AML-193 (cell line): Measurements from ENCODE around the gene PHACTR4.
A peak's percentile ranks its signal among the peaks of the same experiment; 100 is the strongest.
"Not testable (repeated sequence)": the region's sequence is repeated elsewhere in the genome, so short reads cannot be mapped to it uniquely, and the experiment has no call there.

Experiments used
- DNase-seq, 2 experiments: peaks; one replicate each; lab custom pipeline; 2025; lab: John Stamatoyannopoulos, UW

The PHACTR4 gene

GRCh38 chr1:28369371-28370238 lies at the start of gene PHACTR4:
Gene PHACTR4 (plus strand): TSS chr1:28369740. CDS start chr1:28407448, 37,708 bp downstream.
- DNase-seq: peak; percentile 86 to 90

- DNase-seq: no peak
Observed at GRCh38 chr1:28322194-28322593, 47.3 kb upstream of the PHACTR4 start.

- DNase-seq: no peak
Observed at GRCh38 chr1:28323720-28324119, 45.8 kb upstream of the PHACTR4 start.

- no peak for DNase-seq
Observed at GRCh38 chr1:28326515-28326914, 43.0 kb upstream of the PHACTR4 start.

- no peak for DNase-seq
Observed at GRCh38 chr1:28326984-28327383, 42.6 kb upstream of the PHACTR4 start.

- not testable (repeated sequence) for DNase-seq
Observed at GRCh38 chr1:28327431-28327830, 42.1 kb upstream of the PHACTR4 start.

- no peak for DNase-seq
Observed at GRCh38 chr1:28328228-28328648, 41.3 kb upstream of the PHACTR4 start.

GRCh38 chr1:28329395-28330153 lies 40.0 kb upstream of the PHACTR4 start:
- peak; percentile 11 to 21 for DNase-seq

- DNase-seq: no peak
Observed at GRCh38 chr1:28338897-28339296, 30.6 kb upstream of the PHACTR4 start.

- DNase-seq: no peak
Observed at GRCh38 chr1:28339551-28339950, 30.0 kb upstream of the PHACTR4 start.

GRCh38 chr1:28340221-28340974 lies 29.1 kb upstream of the PHACTR4 start:
- DNase-seq: no peak

- DNase-seq: no peak
Observed at GRCh38 chr1:28341591-28341990, 27.9 kb upstream of the PHACTR4 start.

GRCh38 chr1:28343405-28343804 lies 26.1 kb upstream of the PHACTR4 start:
- no peak for DNase-seq

- not testable (repeated sequence) for DNase-seq
Observed at GRCh38 chr1:28353248-28353810, 16.2 kb upstream of the PHACTR4 start.

- DNase-seq: peak; percentile 43 to 46
Observed at GRCh38 chr1:28354121-28354520, 15.4 kb upstream of the PHACTR4 start.

GRCh38 chr1:28358716-28359115 lies 10.8 kb upstream of the PHACTR4 start:
- DNase-seq: no peak

- peak; percentile 69 to 75 for DNase-seq
Observed at GRCh38 chr1:28359592-28360239, 9.8 kb upstream of the PHACTR4 start.

- DNase-seq: no peak
Observed at GRCh38 chr1:28364888-28365287, 4.7 kb upstream of the PHACTR4 start.

- DNase-seq: no peak
Observed at GRCh38 chr1:28365864-28366263, 3.7 kb upstream of the PHACTR4 start.

GRCh38 chr1:28368608-28369007 lies 932 bp upstream of the PHACTR4 start:
- DNase-seq: not testable (repeated sequence)
